Neural cell (in vitro differentiated cells): ENCODE measurements around the gene MON1A.

Experiments
- EP300 ChIP-seq: fragments of 450-650 bp; conservative IDR thresholded peaks from 2 replicates; pipeline ENCODE4 v1.6.1; 2014; ENCODE audit warnings: antibody characterized with exemption, mild to moderate bottlenecking, moderate library complexity; ENCODE audit not compliant: poor library complexity, severe bottlenecking
- EZH2 ChIP-seq: fragments of 200-600, 300-800 bp; shearing (Covaris generic), sonication (generic); IDR thresholded peaks from 2 replicates; pipeline ENCODE4 v1.6.1; 2014; ENCODE audit warnings: antibody characterized with exemption, low read length, borderline replicate concordance, mild to moderate bottlenecking; ENCODE audit not compliant: insufficient read depth, poor library complexity, severe bottlenecking
- MXI1 ChIP-seq: fragments of 450-650 bp; conservative IDR thresholded peaks from 2 replicates; pipeline ENCODE4 v1.6.1; 2014; ENCODE audit warnings: antibody characterized with exemption, mild to moderate bottlenecking; ENCODE audit not compliant: poor library complexity, severe bottlenecking
- POLR2AphosphoS5 ChIP-seq: IDR thresholded peaks from 2 replicates; pipeline ENCODE4 v1.6.1; 2012
- RAD21 ChIP-seq: fragments of 450-650 bp; conservative IDR thresholded peaks from 2 replicates; pipeline ENCODE4 v1.6.1; 2014; ENCODE audit warnings: antibody characterized with exemption, mild to moderate bottlenecking, moderate library complexity
- TAF1 ChIP-seq: IDR thresholded peaks from 2 replicates; pipeline ENCODE4 v1.6.1; 2012; ENCODE audit warnings: low read depth
- TF ChIP-seq, protein P1 (sequence below): fragments of 450-650 bp; IDR thresholded peaks from 2 replicates; pipeline ENCODE4 v1.5.1; 2014; ENCODE audit warnings: antibody characterized with exemption, mild to moderate bottlenecking, moderate library complexity; ENCODE audit not compliant: poor library complexity, severe bottlenecking

DNA sequence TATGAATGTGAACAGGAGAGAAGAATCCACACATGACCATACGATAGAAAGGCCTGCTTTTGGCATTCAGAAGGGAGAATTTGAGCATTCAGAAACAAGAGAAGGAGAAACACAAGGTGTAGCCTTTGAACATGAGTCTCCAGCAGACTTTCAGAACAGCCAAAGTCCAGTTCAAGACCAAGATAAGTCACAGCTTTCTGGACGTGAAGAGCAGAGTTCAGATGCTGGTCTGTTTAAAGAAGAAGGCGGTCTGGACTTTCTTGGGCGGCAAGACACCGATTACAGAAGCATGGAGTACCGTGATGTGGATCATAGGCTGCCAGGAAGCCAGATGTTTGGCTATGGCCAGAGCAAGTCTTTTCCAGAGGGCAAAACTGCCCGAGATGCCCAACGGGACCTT, 38.7 kb upstream of the MON1A start:
- TF ChIP-seq EZH2 (no peak), RAD21 (no peak), EP300 (no peak), MXI1 (no peak), TAF1 (no peak), POLR2AphosphoS5 (no peak)
- TF ChIP-seq, protein P1, sequence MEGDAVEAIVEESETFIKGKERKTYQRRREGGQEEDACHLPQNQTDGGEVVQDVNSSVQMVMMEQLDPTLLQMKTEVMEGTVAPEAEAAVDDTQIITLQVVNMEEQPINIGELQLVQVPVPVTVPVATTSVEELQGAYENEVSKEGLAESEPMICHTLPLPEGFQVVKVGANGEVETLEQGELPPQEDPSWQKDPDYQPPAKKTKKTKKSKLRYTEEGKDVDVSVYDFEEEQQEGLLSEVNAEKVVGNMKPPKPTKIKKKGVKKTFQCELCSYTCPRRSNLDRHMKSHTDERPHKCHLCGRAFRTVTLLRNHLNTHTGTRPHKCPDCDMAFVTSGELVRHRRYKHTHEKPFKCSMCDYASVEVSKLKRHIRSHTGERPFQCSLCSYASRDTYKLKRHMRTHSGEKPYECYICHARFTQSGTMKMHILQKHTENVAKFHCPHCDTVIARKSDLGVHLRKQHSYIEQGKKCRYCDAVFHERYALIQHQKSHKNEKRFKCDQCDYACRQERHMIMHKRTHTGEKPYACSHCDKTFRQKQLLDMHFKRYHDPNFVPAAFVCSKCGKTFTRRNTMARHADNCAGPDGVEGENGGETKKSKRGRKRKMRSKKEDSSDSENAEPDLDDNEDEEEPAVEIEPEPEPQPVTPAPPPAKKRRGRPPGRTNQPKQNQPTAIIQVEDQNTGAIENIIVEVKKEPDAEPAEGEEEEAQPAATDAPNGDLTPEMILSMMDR, result no peak
